GM12891 (cell line): ENCODE measurements around the gene EPHB3.
"Not testable (repeated sequence)": the region's sequence is repeated elsewhere in the genome, so short reads cannot be mapped to it uniquely, and the experiment has no call there.

ENCODE experiments used
- DNase-seq: peaks from one replicate; pipeline ENCODE4 v3.0.0; 2011; ENCODE audit warnings: low spot score; ENCODE audit not compliant: insufficient read length
- FAIRE-seq: peaks from 2 replicates; lab custom pipeline; 2011; peaks lifted over from hg19 to GRCh38; lab: Jason Lieb, UNC
- PAX5 ChIP-seq: IDR thresholded peaks from 2 replicates; pipeline ENCODE4 v1.6.1; 2011; ENCODE audit warnings: low read length, moderate library complexity, mild to moderate bottlenecking; ENCODE audit not compliant: insufficient read depth, severe bottlenecking
- POLR2A ChIP-seq: IDR thresholded peaks from 2 replicates; pipeline ENCODE4 v1.6.1; 2011; ENCODE audit warnings: low read depth, low read length, control low read depth
- POLR2AphosphoS5 ChIP-seq: IDR thresholded peaks from 2 replicates; pipeline ENCODE4 v1.6.1; 2011; ENCODE audit warnings: low read depth, low read length, control low read depth
- POU2F2 ChIP-seq: IDR thresholded peaks from 2 replicates; pipeline ENCODE4 v1.6.1; 2011; ENCODE audit warnings: low read depth, mild to moderate bottlenecking, control low read depth, low read length, moderate library complexity
- SPI1 ChIP-seq: IDR thresholded peaks from 2 replicates; pipeline ENCODE4 v1.6.1; 2011; ENCODE audit warnings: low read depth, low read length, control low read depth
- TAF1 ChIP-seq: IDR thresholded peaks from 2 replicates; pipeline ENCODE4 v1.6.1; 2011; ENCODE audit warnings: low read depth, low read length, control low read depth

Gene EPHB3

GRCh38 chr3:184604039-184604601 is 42.5 kb downstream of the EPHB3 start:
- TF ChIP-seq PAX5 (no peak), POU2F2 (no peak), POLR2A (no peak), TAF1 (no peak), POLR2AphosphoS5 (no peak), SPI1 (no peak)
- DNase-seq, result no peak
- FAIRE-seq, result no peak

DNA sequence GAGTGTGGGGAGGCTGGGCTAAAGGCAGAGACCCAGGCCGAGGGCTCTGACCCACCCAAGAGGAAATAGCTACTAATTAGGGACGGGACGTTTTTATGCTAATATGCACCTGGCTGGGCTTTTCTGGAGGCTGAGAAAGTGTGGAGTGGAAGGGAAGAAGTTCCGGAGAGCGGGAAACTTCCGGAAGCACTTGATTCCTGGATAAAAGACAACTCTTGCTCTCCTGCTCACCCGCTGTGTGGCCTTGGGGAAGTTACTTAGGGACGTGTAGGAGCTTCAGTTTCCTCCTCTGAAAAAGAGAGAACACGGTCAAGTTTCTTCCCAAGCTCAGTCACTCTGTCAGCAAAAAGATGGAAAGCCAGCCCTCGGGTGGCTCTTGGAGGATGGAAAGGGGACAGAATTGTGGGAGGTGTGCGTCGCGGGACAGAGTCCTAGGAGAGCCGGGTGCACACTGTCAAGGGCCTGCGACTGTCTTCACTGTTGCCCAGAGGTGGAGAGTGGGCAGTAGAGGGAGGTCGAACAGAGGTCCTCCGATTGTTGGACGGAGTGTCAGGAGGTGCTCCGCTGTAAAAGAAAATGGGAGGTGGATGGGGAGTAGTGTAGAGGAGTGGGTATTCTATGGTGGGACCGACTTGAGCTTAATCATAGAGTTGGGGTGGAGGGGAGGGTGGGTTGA is 43.2 kb downstream of the EPHB3 start:
- TF ChIP-seq POLR2AphosphoS5 (no peak), POLR2A (no peak), SPI1 (no peak), POU2F2 (no peak), TAF1 (no peak), PAX5 (no peak)
- FAIRE-seq (no peak), DNase-seq (no peak)

- FAIRE-seq (no peak), DNase-seq (no peak)
- TF ChIP-seq POLR2AphosphoS5 (no peak), POU2F2 (no peak), POLR2A (no peak), TAF1 (no peak), PAX5 (no peak), SPI1 (no peak)
Observed at GRCh38 chr3:184608209-184608608, 46.6 kb downstream of the EPHB3 start.

DNA sequence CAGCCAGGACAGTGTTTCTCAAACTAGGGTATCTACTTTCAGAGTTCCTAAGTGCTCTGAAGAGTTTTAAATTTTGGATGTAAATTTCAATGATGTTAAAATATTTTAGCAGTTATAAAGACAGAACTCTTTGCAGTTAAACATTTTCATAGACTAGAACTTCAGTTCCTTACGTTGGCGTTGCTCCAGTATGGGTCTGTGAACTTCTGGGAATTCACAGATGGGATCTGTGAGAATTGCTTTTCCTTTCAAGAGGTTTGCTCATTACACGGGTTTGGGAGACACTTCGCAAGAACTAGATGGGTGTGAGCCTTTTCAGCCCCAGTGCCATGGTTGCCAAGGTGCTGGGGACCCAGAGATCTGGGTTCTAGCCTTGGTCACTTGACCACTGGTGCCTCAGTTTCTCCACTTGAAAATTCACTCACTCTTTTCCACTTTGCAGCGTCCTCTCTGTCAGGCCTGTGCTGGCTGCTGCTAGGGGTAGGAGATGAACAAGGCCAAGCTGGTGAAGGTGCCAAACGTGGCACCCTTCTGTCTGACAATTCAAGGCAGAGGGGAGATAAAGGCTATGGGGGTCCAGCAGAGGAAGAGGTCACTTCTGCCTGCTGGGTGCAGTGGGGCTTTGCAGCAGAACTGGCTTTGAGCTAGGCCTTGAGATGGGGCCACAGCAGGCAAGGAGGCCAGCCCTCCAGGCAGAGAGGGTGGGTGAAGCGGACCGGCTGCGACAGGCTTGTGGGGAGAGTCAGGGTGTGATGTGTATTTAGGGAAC is 48.1 kb downstream of the EPHB3 start:
- no peak for FAIRE-seq
- TF ChIP-seq TAF1, result no peak
- no peak for TF ChIP-seq POLR2A
- TF ChIP-seq POLR2AphosphoS5, result no peak
- no peak for TF ChIP-seq POU2F2
- TF ChIP-seq SPI1, result no peak
- no peak for TF ChIP-seq PAX5
- no peak for DNase-seq

GRCh38 chr3:184610245-184610871 is 48.8 kb downstream of the EPHB3 start:
- TF ChIP-seq SPI1 (no peak), POU2F2 (no peak), POLR2AphosphoS5 (no peak), POLR2A (no peak), TAF1 (no peak)
- FAIRE-seq (no peak), DNase-seq (no peak)

- FAIRE-seq (no peak), DNase-seq (no peak)
- TF ChIP-seq POU2F2, result no peak
- TF ChIP-seq SPI1, result no peak
- TF ChIP-seq PAX5, result no peak
- TF ChIP-seq POLR2A, result no peak
- TF ChIP-seq POLR2AphosphoS5, result no peak
- no peak for TF ChIP-seq TAF1
Observed at GRCh38 chr3:184611607-184612281, 50.2 kb downstream of the EPHB3 start.

GRCh38 chr3:184615396-184615795 is 53.8 kb downstream of the EPHB3 start:
- no peak for FAIRE-seq
- DNase-seq, result no peak
- no peak for TF ChIP-seq POLR2AphosphoS5
- TF ChIP-seq POLR2A, result no peak
- TF ChIP-seq POU2F2, result no peak
- TF ChIP-seq PAX5, result no peak
- TF ChIP-seq SPI1, result no peak
- TF ChIP-seq TAF1, result no peak

DNA sequence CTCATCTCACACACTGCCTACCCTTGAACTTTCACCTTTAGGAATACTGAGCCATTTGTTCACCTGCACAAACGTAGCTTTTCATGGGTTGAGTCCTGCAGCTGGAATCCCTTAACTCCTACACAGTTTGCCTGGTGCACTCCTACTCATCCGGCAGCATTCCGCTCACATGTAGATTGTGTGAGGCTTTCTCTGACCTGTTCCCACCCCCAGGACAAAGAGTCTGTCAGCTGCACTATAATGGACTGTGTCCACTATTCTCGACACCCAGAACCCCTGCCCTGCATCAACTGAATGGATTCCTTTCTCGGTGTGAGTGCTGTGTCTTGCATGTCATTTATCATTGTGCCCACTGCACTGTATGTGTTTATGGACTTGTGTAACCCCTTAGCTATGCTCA is 54.9 kb downstream of the EPHB3 start:
- FAIRE-seq (no peak), DNase-seq (no peak)
- TF ChIP-seq POU2F2 (no peak), POLR2AphosphoS5 (no peak), SPI1 (no peak), PAX5 (no peak), TAF1 (no peak), POLR2A (no peak)

DNA sequence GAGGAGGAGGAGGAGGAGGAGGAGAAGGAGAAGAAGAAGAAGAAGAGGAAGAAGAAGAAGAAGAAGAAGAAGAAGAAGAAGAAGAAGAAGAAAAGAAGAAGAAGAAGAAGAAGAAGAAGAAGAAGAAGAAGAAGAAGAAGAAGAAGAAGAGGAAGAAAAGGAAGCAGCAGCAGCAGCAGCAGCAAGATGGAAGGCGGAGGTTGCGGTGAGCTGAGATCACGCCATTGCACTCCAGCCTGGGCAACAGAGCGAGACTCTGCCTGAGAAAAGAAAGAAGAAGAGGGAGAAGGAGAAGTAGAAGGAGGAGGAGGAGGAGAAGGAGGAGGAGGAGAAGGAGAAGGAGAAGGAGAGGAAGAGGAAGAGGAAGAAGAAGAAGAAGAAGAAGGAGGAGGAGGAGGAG is 55.7 kb downstream of the EPHB3 start:
- FAIRE-seq, DNase-seq: not testable (repeated sequence)

DNA sequence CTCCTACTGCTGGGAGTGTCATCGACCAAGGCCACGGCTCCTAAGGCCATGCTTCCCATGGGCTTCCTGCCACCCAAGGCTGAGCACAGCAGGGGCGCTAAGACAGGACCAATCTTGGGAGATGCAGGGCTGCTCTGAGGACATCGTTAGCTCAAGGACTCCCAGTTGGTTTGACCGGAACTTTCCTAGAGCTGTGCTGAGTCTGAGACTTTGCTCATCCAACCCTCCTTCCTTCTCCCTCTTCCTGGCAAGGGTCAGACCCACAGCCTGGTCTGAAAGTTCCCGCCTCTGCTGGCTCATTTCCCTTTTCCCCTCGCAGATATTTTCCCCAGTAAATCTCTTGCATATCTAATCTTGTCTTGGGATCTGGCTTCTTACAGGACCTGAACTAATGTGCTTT is 57.2 kb downstream of the EPHB3 start:
- DNase-seq, result no peak
- TF ChIP-seq PAX5 (no peak), TAF1 (no peak)
- no peak for FAIRE-seq
